Neural cell (in vitro differentiated cells): ENCODE measurements around the gene PROK2. TPM values are rescaled to one million over a fixed set of nuclear protein-coding genes. Genes with fewer than 3 reads are reported as not detected.

Source experiments
- H2AFZ ChIP-seq: fragments of 200-600, 300-800 bp; sonication (generic), shearing (Covaris generic); 2 replicates; pipeline ENCODE4 v1.6.0; 2014; ENCODE audit warnings: low read depth, mild to moderate bottlenecking, antibody characterized with exemption, low read length, moderate library complexity
- H3F3A ChIP-seq: fragments of 200-600 bp; shearing (Covaris generic); 2 replicates; pipeline ENCODE4 v1.6.1; 2016; ENCODE audit warnings: mild to moderate bottlenecking, moderate library complexity, mixed read lengths, antibody characterized with exemption, low read length; ENCODE audit not compliant: insufficient read depth, poor library complexity, severe bottlenecking
- H3K27ac ChIP-seq: fragments of 200-600, 300-800 bp; sonication (generic), shearing (Covaris generic); 2 replicates; pipeline ENCODE4 v1.5.1; 2014; ENCODE audit warnings: mild to moderate bottlenecking, low read length, moderate library complexity
- H3K27me3 ChIP-seq: fragments of 300-800, 200-600 bp; sonication (generic), shearing (Covaris generic); 2 replicates; pipeline ENCODE4 v1.6.0; 2014; ENCODE audit warnings: mild to moderate bottlenecking, low read depth, low read length, moderate library complexity; ENCODE audit not compliant: insufficient read depth
- H3K36me3 ChIP-seq: fragments of 300-800, 200-600 bp; sonication (generic), shearing (Covaris generic); 2 replicates; pipeline ENCODE4 v1.5.1; 2014; ENCODE audit warnings: mild to moderate bottlenecking, antibody characterized with exemption, low read length, moderate library complexity; ENCODE audit not compliant: insufficient read depth
- H3K4me2 ChIP-seq: fragments of 300-800, 200-600 bp; sonication (generic), shearing (Covaris generic); 2 replicates; pipeline ENCODE4 v1.6.0; 2014; ENCODE audit warnings: mild to moderate bottlenecking, low read length
- H3K4me3 ChIP-seq: fragments of 300-800, 200-600 bp; sonication (generic), shearing (Covaris generic); 2 replicates; pipeline ENCODE4 v1.5.1; 2014; ENCODE audit warnings: mild to moderate bottlenecking, low read length, moderate library complexity
- H3K79me2 ChIP-seq: fragments of 200-600 bp; shearing (Covaris generic); replicated peaks from 2 replicates; pipeline ENCODE4 v1.6.0; 2014; ENCODE audit warnings: mild to moderate bottlenecking, low read length, moderate library complexity; ENCODE audit not compliant: insufficient read depth
- H3K9ac ChIP-seq: fragments of 300-800, 200-600 bp; sonication (generic), shearing (Covaris generic); 2 replicates; pipeline ENCODE4 v1.6.1; 2016; ENCODE audit warnings: mild to moderate bottlenecking, low read length, mixed read lengths
- H3K9me2 ChIP-seq: fragments of 200-600 bp; shearing (Covaris generic); 2 replicates; pipeline ENCODE4 v1.6.1; 2016; ENCODE audit warnings: mild to moderate bottlenecking, low read length, mixed read lengths; ENCODE audit not compliant: insufficient read depth
- H3K9me3 ChIP-seq: fragments of 200-600, 300-800 bp; sonication (generic), shearing (Covaris generic); 2 replicates; pipeline ENCODE4 v1.6.1; 2016; ENCODE audit warnings: mild to moderate bottlenecking, mixed run types, low read length, moderate library complexity, mixed read lengths
- H4K20me1 ChIP-seq: fragments of 200-600 bp; shearing (Covaris generic); 2 replicates; pipeline ENCODE4 v1.6.1; 2016; ENCODE audit warnings: mild to moderate bottlenecking, mixed run types; ENCODE audit not compliant: insufficient read depth
- CTCF ChIP-seq: fragments of 450-650 bp; IDR thresholded peaks from 2 replicates; pipeline ENCODE4 v1.5.1; 2014; ENCODE audit warnings: antibody characterized with exemption, mild to moderate bottlenecking, moderate library complexity; ENCODE audit not compliant: poor library complexity, severe bottlenecking
- EP300 ChIP-seq: fragments of 450-650 bp; conservative IDR thresholded peaks from 2 replicates; pipeline ENCODE4 v1.6.1; 2014; ENCODE audit warnings: antibody characterized with exemption, mild to moderate bottlenecking, moderate library complexity; ENCODE audit not compliant: poor library complexity, severe bottlenecking
- EZH2 ChIP-seq: fragments of 200-600, 300-800 bp; shearing (Covaris generic), sonication (generic); IDR thresholded peaks from 2 replicates; pipeline ENCODE4 v1.6.1; 2014; ENCODE audit warnings: antibody characterized with exemption, low read length, borderline replicate concordance, mild to moderate bottlenecking; ENCODE audit not compliant: insufficient read depth, poor library complexity, severe bottlenecking
- MXI1 ChIP-seq: fragments of 450-650 bp; conservative IDR thresholded peaks from 2 replicates; pipeline ENCODE4 v1.6.1; 2014; ENCODE audit warnings: antibody characterized with exemption, mild to moderate bottlenecking; ENCODE audit not compliant: poor library complexity, severe bottlenecking
- POLR2AphosphoS5 ChIP-seq: IDR thresholded peaks from 2 replicates; pipeline ENCODE4 v1.6.1; 2012
- RAD21 ChIP-seq: fragments of 450-650 bp; conservative IDR thresholded peaks from 2 replicates; pipeline ENCODE4 v1.6.1; 2014; ENCODE audit warnings: antibody characterized with exemption, mild to moderate bottlenecking, moderate library complexity
- REST ChIP-seq: IDR thresholded peaks from 2 replicates; pipeline ENCODE4 v1.6.1; 2012; ENCODE audit warnings: borderline replicate concordance
- SMC3 ChIP-seq: fragments of 450-650 bp; conservative IDR thresholded peaks from 2 replicates; pipeline ENCODE4 v1.6.1; 2014; ENCODE audit warnings: antibody characterized with exemption, mild to moderate bottlenecking, moderate library complexity; ENCODE audit not compliant: poor library complexity
- TAF1 ChIP-seq: IDR thresholded peaks from 2 replicates; pipeline ENCODE4 v1.6.1; 2012; ENCODE audit warnings: low read depth
- polyA minus RNA-seq: library from RNA; depleted of rRNA, polyadenylated mRNA; stranded (reverse); fragments of >200 nt; gene quantifications from 2 replicates; pipeline ENCODE4 v1.2.3, GENCODE V29; 2014
- polyA plus RNA-seq: library from polyadenylated mRNA; depleted of rRNA; stranded (reverse); fragments of >200 nt; gene quantifications from 2 replicates; pipeline ENCODE4 v1.2.3, GENCODE V29; 2014

The PROK2 gene
- polyA plus RNA-seq (0.18 and 0.30 TPM in 2 replicates), polyA minus RNA-seq (0.73 and 1.3 TPM in 2 replicates)

- Histone ChIP-seq H3F3A (no peaks in the 10 kb centered on the region), H3K4me2 (peak within 1 kb of the TSS; percentile 46), H3K27me3 (peaks cover 54% of the 10 kb centered on the region), H3K9ac (peak within 1 kb of the TSS; percentile 52), H3K9me2 (no peaks in the 10 kb centered on the region), H3K4me3 (peak within 1 kb of the TSS; percentile 72), H4K20me1 (no peaks in the 10 kb centered on the region), H2AFZ (peak within 1 kb of the TSS; percentile 19), H3K36me3 (no peaks in the 10 kb centered on the region), H3K79me2 (no peaks in the 10 kb centered on the region), H3K9me3 (no peaks in the 10 kb centered on the region), H3K27ac (no peak within 1 kb of the TSS)
- TF ChIP-seq EP300 (no peak), MXI1 (peak; percentile 82), POLR2AphosphoS5 (peak; percentile 13), RAD21 (no peak)
Measured at GRCh38 chr3:71784914-71785531, at the start of gene PROK2. Gene PROK2 (minus strand): TSS chr3:71785148. CDS start chr3:71785052, 96 bp downstream.

GRCh38 chr3:71831599-71831998 lies 46.7 kb upstream of the PROK2 start:
- Histone ChIP-seq H3K36me3 (no peaks in the 10 kb centered on the region), H3F3A (no peaks in the 10 kb centered on the region)

More at GRCh38 chr3:71831599-71831998, 46.7 kb upstream of the PROK2 start:
- Histone ChIP-seq H3K9me3 (no peaks in the 10 kb centered on the region), H3K9me2 (no peaks in the 10 kb centered on the region), H2AFZ (no peak overlapping the region), H3K9ac (no peak overlapping the region), H3K4me2 (no peak overlapping the region), H3K79me2 (no peaks in the 10 kb centered on the region), H3K4me3 (no peak overlapping the region), H3K27ac (no peak overlapping the region), H3K27me3 (no peaks in the 10 kb centered on the region), H4K20me1 (no peaks in the 10 kb centered on the region)
- TF ChIP-seq RAD21 (no peak), CTCF (no peak), TAF1 (no peak), EZH2 (no peak), MXI1 (no peak), REST (no peak), SMC3 (no peak), EP300 (no peak), POLR2AphosphoS5 (no peak)
